Subcutaneous adipose tissue (tissue), 4 donors: Measurements from ENCODE around the gene P2RX7. TPM values are rescaled to one million over a fixed set of nuclear protein-coding genes. Genes with fewer than 3 reads are reported as not detected.

Source experiments
- total RNA-seq, 4 donors: library from RNA; depleted of rRNA; stranded (reverse); fragments of >200 nt; gene quantifications; one replicate each; pipeline ENCODE4 v1.1.0, GENCODE V29; 2016
- TF ChIP-seq, protein P1 (sequence below): fragments of 450-650 bp; IDR thresholded peaks from one replicate; pipeline ENCODE4 v1.5.1; 2016; ENCODE audit warnings: low read depth, mild to moderate bottlenecking, control low read depth, antibody characterized with exemption, moderate library complexity

The P2RX7 gene
- total RNA-seq, 4 donors from 2014 or later, result 2.4 to 29.2 (median 5.0) TPM

DNA sequence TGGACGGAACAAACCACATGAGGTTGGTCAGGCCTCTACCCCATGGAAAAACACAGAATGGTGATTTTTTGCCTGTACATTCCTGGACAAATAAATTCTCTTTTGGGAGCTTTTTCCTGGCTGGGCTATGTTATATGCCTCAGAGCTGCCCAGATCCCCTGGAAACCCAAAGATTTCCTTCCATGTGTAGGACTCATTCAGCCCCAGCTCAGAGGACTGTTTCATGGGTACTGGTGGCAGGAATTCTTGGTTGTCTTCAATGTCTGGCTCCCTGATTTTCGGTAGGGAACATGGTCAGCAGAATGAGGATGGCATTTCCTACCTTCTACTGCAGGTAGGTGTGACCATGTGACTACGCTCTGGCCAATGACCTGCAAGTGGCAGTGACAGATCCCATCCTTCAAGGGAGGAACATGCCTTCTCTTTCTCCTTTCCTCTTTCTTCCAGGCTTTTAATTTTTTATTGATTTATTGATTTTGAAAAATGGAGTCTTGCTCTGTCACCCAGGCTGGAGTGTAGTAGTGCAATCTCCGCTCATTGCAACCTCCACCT is 15.4 kb upstream of the P2RX7 start:
- TF ChIP-seq, protein P1, sequence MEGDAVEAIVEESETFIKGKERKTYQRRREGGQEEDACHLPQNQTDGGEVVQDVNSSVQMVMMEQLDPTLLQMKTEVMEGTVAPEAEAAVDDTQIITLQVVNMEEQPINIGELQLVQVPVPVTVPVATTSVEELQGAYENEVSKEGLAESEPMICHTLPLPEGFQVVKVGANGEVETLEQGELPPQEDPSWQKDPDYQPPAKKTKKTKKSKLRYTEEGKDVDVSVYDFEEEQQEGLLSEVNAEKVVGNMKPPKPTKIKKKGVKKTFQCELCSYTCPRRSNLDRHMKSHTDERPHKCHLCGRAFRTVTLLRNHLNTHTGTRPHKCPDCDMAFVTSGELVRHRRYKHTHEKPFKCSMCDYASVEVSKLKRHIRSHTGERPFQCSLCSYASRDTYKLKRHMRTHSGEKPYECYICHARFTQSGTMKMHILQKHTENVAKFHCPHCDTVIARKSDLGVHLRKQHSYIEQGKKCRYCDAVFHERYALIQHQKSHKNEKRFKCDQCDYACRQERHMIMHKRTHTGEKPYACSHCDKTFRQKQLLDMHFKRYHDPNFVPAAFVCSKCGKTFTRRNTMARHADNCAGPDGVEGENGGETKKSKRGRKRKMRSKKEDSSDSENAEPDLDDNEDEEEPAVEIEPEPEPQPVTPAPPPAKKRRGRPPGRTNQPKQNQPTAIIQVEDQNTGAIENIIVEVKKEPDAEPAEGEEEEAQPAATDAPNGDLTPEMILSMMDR, result no peak

DNA sequence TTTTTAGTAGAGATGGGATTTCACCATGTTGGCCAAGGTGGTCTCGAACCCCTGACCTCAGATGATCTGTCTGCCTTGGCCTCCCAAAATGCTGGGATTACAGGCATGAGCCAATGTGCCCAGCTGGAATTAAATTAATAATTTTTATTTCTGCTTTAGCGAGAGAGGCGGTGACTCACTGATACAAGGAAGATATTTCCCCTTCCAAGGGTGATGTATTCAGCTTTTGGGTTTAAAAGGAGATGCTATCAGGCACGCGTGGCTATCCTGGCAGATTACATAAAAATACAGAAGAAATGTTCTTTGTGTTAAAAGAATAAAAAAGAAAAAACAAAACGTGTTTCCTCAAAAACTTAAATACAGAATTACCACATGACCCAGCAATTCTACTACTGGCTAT is 12.4 kb upstream of the P2RX7 start:
- TF ChIP-seq, protein P1, result no peak

DNA sequence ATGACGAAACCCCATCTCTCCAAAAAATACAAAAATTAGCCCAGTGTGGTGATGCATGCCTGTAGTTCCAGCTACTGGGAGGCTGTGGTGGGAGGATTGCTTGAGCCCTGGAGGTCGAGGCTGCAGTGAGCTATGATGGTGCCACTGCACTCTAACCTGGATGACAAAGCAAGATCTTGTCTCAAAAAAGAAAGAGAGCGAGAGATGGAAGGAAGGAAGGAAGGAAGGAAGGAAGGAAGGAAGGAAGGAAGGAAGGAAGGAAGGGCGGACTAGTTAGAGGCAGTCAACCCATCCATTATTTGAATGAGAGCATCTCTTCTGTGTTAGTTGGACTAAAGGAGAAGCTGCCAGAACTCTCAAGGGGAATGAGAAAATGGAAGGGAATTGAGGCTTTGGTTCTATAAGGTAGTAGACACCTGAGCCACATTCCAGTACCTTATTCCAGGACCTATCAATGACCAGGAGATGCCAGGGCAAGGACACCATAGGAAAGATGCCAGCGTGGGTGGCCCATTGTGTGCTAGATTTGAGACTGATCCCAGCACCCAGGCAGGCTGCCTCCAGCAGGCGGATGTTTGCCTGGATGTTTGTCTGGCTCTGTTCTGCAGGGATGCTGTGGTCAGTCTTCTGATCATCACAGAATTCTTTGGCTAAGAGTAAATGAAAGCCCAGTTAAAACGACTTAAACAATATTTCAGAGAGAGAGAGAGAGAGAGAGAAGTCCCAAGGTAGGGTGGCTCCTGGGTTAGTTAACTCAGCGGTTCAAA is 11.5 kb upstream of the P2RX7 start:
- TF ChIP-seq, protein P1, result no peak

DNA sequence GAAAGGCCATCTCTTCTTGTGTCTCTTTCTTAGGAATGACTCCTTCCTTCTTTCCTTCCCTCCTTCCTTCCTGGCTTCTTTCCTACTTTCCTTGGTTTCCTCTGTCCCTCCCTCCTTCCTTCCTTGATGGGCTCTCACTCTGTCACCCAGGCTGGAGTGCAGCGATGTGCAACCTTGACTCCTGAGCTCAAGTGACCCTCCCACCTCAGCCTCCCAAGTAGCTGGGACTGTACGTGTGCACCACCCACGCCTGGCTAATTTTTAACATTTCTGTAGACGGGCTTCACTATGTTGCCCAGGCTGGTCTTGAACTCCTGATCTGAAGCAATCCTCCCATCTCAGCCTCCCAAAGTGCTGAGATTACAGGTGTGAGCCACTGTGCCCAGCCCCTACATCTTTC is 10.9 kb upstream of the P2RX7 start:
- TF ChIP-seq, protein P1, result no peak

DNA sequence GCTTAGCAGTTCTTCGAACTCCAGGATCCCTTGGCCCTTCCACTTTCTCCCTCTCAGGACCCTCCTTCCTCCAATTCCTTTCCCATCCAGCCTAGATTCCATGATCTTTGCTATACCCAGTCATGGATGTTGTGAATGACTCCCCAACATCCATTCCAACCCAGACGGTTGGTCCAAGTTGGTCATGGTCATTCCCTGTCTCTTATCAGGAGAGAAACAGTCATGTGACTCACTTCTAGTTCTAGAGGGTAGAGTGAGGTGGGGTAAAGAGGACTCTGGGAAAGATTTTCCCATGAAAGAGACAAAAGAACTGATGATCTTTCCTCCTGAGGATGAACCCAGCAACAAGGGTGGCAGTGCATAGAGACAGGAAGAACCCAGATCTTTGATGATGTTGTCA is 9.2 kb upstream of the P2RX7 start:
- TF ChIP-seq, protein P1, result no peak

DNA sequence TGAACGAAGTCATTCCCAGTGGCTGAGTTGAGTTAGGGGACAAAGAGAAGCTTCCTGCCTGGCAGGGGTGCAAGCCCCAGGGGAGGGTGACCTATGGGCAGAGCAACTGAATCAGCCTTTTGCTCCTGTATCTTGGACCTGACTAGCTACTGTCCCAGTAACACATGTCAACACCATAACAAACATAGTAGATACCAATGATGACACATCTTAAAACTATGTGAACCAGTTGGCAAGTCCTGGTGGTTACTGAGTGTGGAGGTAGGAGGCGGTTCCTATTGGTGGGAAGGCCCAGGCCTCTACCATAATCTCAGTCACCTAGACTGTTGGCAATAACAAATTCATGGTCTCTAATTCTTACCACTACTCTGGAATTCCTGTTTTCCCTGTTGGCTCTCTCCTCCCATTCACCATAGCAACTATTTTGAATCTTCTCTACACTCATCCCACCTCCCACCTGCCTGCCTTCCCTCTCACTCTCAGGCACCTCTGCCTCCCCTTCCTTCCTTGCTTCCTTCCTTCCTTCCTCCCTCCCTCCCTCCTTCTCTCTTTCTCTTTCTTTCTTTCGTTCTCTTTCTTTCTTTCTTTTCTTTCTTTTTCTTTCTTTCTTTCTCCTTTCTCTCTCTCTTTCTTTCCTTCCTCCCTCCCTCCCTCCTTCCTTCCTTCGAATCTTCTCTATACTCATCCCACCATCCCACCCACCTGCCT is 8.1 kb upstream of the P2RX7 start:
- TF ChIP-seq, protein P1, result no peak

DNA sequence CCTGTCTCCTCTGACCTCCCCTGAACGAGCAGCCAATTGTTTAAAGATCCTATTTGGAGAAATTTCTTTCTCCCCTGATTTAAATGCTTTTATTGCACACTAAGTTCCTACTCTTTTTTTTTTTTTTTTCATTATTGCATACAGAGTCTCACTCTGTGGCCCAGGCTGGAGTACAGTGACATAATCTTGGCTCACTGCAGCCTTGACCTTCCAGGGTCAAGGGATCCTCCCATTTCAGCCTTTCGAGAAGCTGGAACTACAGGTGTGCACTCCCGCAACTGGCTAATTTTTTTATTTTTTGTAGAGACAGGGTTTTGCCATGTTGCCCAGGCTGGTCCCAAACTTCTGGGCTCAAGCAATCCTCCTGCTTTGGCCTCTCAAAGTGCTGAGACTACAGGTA is 5.2 kb upstream of the P2RX7 start:
- TF ChIP-seq, protein P1, result no peak
